Ovary (tissue), 9 donors: ENCODE results near the gene SWAP70. TPM values are rescaled to one million over a fixed set of nuclear protein-coding genes. Genes with fewer than 3 reads are reported as not detected.

ENCODE experiments used
- DNase-seq, 5 donors: peaks; one replicate each; pipeline ENCODE4 v3.0.0-alpha.2; 2019 to 2020
- H3K27ac ChIP-seq, 2 donors: fragments of 200-600 bp; one replicate each; pipeline versions ENCODE4 v1.5.1 to v1.8.0; 2019 to 2022
- H3K27me3 ChIP-seq: fragments of 200-600 bp; one replicate; pipeline ENCODE4 v1.8.0; 2022
- H3K36me3 ChIP-seq: fragments of 200-600 bp; sonication (generic); one replicate; pipeline ENCODE4 v1.5.1; 2019
- H3K4me1 ChIP-seq: one replicate; pipeline ENCODE4 v1.8.1; 2013; ENCODE audit warnings: mild to moderate bottlenecking, moderate library complexity; ENCODE audit not compliant: insufficient read depth
- H3K4me3 ChIP-seq: fragments of 200-600 bp; sonication (generic); one replicate; pipeline ENCODE4 v1.5.1; 2017
- H3K9me3 ChIP-seq, 2 donors: fragments of 200-600 bp in 1 of 2; sonication (generic) in 1 of 2; one replicate each; pipeline versions ENCODE4 v1.5.1 to v1.8.1; 2013 to 2019; ENCODE audit warnings: mild to moderate bottlenecking in 1 of 2, moderate library complexity in 1 of 2
- EP300 ChIP-seq: sonication (generic); formaldehyde crosslinking; IDR thresholded peaks from one replicate; pipeline ENCODE4 v1.6.1; 2017; ENCODE audit warnings: antibody characterized with exemption
- POLR2A ChIP-seq: fragments of 450-650 bp; IDR thresholded peaks from one replicate; pipeline ENCODE4 v1.6.1; 2017; ENCODE audit warnings: antibody characterized with exemption, mild to moderate bottlenecking, moderate library complexity
- WGBS, 3 donors: extraction: QIAGEN DNeasy Blood & Tissue Kit in 1 of 3; methylation state at CpG; one replicate each; pipeline versions ENCODE4 v1.1.5 to v1.1.7; 2013 to 2017; 5-methylcytosine and 5-hydroxymethylcytosine counted together
- intact Hi-C, 4 donors: fragments of 100-400 bp; cut with DNase I; formaldehyde crosslinking; loops; one replicate each; pipeline versions ENCODE4 v1.11.0 to v1.15.1; 2022 to 2023
- polyA plus RNA-seq, 2 donors: library from polyadenylated mRNA; stranded (reverse); fragments of 200-250 nt in 1 of 2; fragments of 350-450 nt in 1 of 2; fragmentation: Illumina TruSeq in 1 of 2; extraction: RNeasy Lipid Tissue Mini Kit (QIAGEN cat#74804) in 1 of 2; gene quantifications; one replicate each; pipeline ENCODE4 v1.2.3, GENCODE V29; 2013 to 2014
- total RNA-seq, 7 donors: library from RNA; depleted of rRNA in 2 of 7; stranded (reverse); fragments of >200 nt in 2 of 7; fragmentation: NEBNext Ultra II Directional in 3 of 7; extraction: Animal tissue kit (Norgen Biotek cat#: 25700) in 3 of 7; gene quantifications; one replicate each; pipeline versions ENCODE4 v1.1.0 to v1.2.4, GENCODE V29; 2016 to 2023
- TF ChIP-seq, protein P1 (sequence below), 3 donors: fragments of 450-650 bp in 2 of 3; fragments of 200-600 bp in 1 of 3; IDR thresholded peaks; one replicate each; pipeline versions ENCODE4 v1.5.1 to v1.8.0; 2016 to 2022; ENCODE audit warnings: antibody characterized with exemption in 3 of 3, mild to moderate bottlenecking in 1 of 3
- donor health status: DM: no; HTN: no; CAD: no; lungs with moderate emphysema.
- donor health status: DM: no; HTN: no; CAD: no.
- donor health status: Bipolar disorder and iron deficiency.
- donor health status: DM: yes; HTN: yes; CAD: no.
- donor health status: DM: no; HTN: no; CAD: no.
- donor health status: DM: yes; HTN: yes; CAD: no.

The SWAP70 gene
- total and polyA plus RNA-seq, 9 donors = 14.1 to 23.7 (median 19.8) TPM

DNA sequence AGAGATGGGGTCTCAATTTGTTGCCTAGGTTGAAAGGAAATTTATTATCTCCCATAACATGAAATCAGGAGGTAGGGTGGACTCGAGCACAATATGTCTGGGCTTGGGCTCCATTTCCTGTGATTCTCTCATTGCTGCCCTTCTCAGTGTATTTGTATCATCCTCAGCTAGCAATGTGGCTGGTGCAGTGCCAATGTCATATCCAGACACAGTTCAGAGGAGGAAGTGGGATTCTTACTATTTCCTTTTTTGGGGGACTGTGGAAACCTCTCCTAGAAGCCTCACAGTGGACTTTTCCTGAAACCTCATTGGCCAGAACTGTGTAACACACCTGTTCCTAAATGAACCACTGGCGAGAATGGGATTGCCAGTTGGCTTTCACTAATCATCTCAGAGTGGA lies 21.0 kb upstream of the SWAP70 start:
- intact Hi-C loops = no loop called here
- Histone ChIP-seq H3K4me1 (no peaks in the 10 kb centered on the region), H3K27me3 (no peaks in the 10 kb centered on the region), H3K36me3 (no peaks in the 10 kb centered on the region), H3K4me3 (no peak overlapping the region), H3K27ac (no peak overlapping the region), H3K9me3 (no peaks in the 10 kb centered on the region)
- 78 to 83% (median 81%) methylated on average over 2 of the region's 2 CpGs for WGBS, 3 donors
- TF ChIP-seq POLR2A (no peak), EP300 (no peak)
- TF ChIP-seq, protein P1, sequence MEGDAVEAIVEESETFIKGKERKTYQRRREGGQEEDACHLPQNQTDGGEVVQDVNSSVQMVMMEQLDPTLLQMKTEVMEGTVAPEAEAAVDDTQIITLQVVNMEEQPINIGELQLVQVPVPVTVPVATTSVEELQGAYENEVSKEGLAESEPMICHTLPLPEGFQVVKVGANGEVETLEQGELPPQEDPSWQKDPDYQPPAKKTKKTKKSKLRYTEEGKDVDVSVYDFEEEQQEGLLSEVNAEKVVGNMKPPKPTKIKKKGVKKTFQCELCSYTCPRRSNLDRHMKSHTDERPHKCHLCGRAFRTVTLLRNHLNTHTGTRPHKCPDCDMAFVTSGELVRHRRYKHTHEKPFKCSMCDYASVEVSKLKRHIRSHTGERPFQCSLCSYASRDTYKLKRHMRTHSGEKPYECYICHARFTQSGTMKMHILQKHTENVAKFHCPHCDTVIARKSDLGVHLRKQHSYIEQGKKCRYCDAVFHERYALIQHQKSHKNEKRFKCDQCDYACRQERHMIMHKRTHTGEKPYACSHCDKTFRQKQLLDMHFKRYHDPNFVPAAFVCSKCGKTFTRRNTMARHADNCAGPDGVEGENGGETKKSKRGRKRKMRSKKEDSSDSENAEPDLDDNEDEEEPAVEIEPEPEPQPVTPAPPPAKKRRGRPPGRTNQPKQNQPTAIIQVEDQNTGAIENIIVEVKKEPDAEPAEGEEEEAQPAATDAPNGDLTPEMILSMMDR (IDR thresholded peaks at IDR 0.05) = no peak
- DNase-seq = no peak

DNA sequence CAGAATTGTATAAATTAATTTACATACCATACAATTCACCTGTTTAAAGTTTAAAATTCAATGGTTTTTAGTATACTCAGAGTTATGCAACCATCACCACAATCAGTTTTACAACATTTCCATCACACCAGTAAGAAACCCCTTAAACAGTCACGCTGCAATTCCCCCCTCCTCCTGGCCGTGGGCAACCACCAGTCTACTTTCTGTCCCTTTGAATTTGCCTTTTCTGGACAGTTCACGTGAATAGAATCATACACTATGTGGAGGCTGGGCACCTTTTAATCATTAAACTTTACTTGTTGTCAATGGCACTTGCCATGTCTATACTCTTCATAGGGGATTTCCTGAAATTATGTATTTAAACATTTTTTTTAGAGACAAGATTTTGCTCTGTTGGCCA lies 20.1 kb upstream of the SWAP70 start:
- 76 to 78% (median 76%) methylated on average over 3 of the region's 3 CpGs for WGBS, 3 donors
- TF ChIP-seq, protein P1 (IDR thresholded peaks at IDR 0.05) = no peak
- no peak for TF ChIP-seq POLR2A
- TF ChIP-seq EP300 = no peak
- no peak overlapping the region for H3K27ac ChIP-seq

DNA sequence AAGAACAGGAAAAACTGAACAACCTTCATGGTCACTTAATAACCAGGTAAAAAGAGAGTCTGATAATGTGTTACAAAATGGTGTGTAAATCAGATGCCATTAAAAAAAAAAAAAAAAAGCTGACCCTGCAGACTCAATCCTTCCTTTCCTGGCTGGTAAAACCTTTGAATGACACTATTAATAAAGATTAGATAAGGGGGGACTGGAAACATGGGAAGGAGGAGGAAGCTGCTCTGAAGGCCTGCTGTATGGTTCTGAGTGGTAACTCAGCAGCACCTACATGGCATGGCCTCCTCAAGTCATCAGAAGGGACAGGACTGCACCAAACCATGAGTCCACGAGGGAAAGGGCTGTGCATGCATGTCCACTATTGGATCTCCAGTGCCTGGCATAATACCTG lies 18.0 kb upstream of the SWAP70 start:
- DNase-seq = no peak
- intact Hi-C loops = no loop called here

More for the DNA sequence above, 20.1 kb upstream of the SWAP70 start:
- Histone ChIP-seq H3K9me3 (no peaks in the 10 kb centered on the region), H3K36me3 (no peaks in the 10 kb centered on the region), H3K4me1 (no peaks in the 10 kb centered on the region), H3K27me3 (no peaks in the 10 kb centered on the region), H3K4me3 (no peak overlapping the region)
- DNase-seq = no peak
- intact Hi-C loops = no loop called here

DNA sequence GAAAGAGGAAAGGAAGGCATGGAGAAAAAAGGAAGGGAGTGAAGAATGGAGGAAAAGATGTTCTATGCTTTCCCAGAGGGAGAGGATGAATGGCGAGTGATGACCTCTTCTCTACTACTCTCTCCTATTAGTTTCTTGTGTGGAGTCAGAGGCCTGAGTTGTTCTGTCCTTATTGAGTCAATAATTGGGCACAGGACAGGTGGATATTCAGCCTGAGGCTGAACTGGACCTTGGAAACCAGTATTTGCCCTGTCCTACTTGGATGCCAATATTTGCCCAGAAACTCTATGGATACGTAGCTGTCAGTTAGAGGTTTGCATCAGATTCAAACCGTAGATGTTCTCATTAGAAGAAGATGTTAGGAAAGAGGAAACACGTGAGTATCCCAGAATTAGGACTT lies 17.6 kb upstream of the SWAP70 start:
- Histone ChIP-seq H3K4me1 (no peaks in the 10 kb centered on the region), H3K4me3 (no peak overlapping the region), H3K36me3 (no peaks in the 10 kb centered on the region), H3K9me3 (no peaks in the 10 kb centered on the region), H3K27ac (no peak overlapping the region), H3K27me3 (no peaks in the 10 kb centered on the region)
- intact Hi-C loops = no loop called here
- TF ChIP-seq, protein P1 (IDR thresholded peaks at IDR 0.05) = no peak
- TF ChIP-seq POLR2A = no peak
- WGBS, 3 donors = 90 to 93% (median 92%) methylated on average over 4 of the region's 4 CpGs
- DNase-seq = no peak

More for the DNA sequence above, 18.0 kb upstream of the SWAP70 start:
- Histone ChIP-seq H3K36me3 (no peaks in the 10 kb centered on the region), H3K27ac (no peak overlapping the region), H3K4me1 (no peaks in the 10 kb centered on the region), H3K9me3 (no peaks in the 10 kb centered on the region), H3K4me3 (no peak overlapping the region), H3K27me3 (no peaks in the 10 kb centered on the region)
- 84 to 85% (median 84%) methylated on average over 1 of the region's 1 CpG for WGBS, 3 donors
- TF ChIP-seq POLR2A (no peak), EP300 (no peak)
- TF ChIP-seq, protein P1 (IDR thresholded peaks at IDR 0.05) = no peak
